ENCODE measurements around the gene PCDHGB2.
"Not testable (repeated sequence)": the region's sequence is repeated elsewhere in the genome, so short reads cannot be mapped to it uniquely, and the experiment has no call there.

The PCDHGB2 gene

DNA sequence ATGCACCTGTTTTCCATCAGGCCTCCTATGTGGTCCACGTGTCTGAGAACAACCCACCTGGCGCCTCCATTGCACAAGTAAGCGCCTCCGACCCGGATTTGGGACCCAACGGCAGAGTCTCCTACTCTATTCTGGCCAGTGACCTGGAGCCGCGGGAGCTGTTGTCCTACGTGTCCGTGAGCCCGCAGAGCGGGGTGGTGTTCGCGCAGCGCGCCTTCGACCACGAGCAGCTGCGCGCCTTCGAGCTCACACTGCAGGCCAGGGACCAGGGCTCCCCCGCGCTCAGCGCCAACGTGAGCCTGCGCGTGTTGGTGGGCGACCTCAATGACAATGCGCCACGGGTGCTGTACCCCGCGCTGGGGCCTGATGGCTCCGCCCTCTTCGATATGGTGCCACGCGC lies 8.2 kb upstream of the PCDHGB2 start:
- DNase-seq, result no peak

DNA sequence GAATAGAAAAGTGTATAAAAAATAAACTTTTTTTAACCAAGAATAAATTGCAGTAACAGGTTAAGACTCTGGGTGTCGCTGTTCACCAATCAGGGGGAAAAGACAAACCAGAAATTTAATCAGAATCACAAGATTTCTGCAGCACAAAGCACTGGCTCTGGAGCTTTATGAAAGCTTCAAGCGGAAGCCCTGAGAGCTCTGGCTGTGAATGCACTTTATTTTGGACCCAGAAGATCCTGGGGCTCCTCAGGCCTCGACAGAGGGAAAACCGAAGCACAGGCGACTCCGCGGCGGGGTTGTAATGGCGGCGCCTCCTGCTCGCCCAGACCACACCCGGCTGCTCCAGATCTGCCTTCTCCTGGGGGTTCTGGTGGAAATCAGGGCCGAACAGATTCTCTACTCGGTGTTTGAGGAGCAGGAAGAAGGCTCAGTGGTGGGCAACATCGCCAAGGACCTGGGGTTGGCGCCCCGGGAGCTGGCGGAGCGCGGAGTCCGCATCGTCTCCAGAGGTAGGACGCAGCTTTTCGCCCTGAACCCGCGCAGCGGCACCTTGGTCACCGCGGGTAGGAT lies 4.8 kb upstream of the PCDHGB2 start, which contains the start of gene PCDHGA4:
TSS of gene PCDHGA4 (plus strand) at position 122 of the 570 bp plus-strand sequence. CDS start at position 209, 87 bp downstream.
- no peak for DNase-seq

DNA sequence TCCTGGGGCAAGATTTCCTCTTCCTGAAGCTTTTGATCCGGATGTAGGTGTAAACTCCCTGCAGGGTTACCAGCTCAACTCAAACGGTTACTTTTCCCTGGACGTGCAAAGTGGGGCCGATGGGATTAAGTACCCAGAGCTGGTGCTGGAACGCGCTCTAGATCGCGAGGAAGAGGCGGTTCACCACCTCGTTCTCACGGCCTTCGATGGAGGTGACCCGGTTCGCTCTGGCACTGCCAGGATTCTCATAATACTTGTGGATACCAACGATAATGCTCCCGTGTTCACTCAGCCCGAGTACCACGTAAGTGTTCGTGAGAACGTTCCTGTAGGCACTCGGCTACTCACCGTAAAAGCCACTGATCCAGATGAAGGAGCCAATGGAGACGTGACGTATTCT lies 4.2 kb upstream of the PCDHGB2 start:
- no peak for DNase-seq

DNA sequence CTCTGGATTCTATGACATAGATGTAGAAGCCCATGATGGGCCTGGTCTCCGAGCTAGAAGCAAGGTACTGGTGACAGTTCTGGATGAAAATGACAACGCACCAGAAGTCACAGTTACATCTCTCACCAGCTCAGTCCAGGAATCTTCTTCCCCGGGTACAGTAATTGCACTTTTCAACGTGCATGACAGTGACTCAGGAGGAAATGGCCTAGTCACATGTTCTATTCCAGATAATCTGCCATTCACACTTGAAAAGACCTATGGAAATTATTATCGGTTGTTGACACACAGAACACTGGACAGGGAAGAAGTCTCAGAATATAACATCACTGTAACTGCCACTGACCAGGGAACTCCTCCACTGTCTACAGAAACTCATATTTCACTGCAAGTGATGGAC lies 3.7 kb upstream of the PCDHGB2 start:
- DNase-seq, result no peak

DNA sequence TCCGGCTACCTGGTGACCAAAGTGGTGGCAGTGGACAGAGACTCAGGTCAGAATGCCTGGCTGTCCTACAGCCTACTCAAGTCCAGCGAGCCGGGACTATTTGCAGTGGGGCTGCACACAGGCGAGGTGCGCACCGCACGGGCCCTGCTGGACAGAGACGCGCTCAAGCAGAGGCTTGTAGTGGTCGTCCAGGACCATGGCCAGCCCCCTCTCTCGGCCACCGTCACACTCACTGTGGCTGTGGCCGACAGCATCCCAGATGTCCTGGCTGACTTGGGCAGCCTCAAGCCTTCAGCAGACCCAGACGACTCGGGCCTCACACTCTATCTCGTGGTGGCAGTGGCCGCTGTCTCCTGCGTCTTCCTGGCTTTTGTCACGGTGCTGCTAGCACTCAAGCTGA lies 2.8 kb upstream of the PCDHGB2 start:
- no peak for DNase-seq

DNA sequence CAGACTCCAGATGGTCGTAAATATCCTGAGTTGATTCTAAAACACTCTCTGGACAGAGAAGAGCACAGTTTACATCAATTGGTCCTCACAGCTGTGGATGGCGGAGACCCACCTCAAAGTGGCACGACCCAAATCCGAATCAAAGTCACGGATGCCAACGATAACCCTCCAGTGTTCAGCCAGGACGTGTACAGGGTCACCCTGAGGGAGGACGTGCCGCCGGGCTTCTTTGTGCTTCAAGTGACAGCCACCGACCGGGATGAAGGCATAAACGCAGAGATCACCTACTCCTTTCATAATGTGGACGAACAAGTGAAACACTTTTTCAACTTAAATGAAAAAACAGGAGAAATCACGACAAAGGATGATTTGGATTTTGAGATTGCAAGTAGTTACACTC lies 891 bp downstream of the PCDHGB2 start:
- no peak for DNase-seq

DNA sequence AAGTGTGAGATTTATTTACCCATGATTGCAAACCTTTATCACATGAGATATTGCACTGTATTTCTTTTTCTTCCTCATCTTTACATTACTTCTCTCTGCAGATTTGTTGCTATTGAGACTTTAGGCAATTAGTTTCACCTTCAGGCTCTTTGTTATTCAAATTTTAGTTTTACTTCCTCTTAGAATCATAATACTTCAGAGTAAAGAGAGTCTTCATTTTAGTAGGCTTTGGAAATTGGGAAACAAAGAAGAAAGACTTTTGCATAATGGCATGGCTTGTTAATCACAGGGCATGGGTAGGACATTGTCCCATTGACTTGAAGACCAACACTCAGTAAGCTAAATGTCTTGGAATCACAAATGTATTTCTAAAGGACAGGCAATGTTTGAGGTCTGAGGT lies 2.9 kb downstream of the PCDHGB2 start:
- DNase-seq, result no peak

DNA sequence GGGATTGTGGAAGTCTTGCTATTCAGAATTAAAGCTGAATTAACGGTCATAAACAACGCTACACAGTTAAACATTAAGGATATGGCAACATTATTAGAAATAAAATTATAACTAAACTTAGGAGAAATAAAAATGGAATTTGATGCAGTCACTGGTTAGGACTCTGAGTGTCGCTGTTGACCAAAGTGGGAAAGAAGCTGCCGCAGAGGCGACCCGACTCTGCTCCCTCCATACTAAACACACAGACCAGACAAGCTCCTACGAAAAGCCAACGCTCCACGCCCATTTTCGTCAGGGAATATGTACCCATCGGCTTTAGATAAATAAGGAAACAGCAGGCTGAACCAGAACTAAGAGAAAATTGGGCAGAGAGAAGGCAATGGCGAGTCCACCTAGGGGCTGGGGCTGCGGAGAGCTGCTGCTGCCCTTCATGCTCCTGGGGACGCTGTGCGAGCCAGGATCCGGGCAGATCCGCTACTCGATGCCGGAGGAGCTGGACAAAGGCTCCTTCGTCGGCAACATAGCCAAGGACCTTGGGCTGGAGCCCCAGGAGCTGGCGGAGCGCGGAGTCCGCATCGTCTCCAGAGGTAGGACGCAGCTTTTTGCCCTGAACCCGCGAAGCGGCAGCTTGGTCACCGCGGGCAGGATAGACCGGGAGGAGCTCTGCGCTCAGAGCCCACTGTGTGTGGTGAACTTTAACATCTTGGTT lies 4.3 kb downstream of the PCDHGB2 start, which contains the start of gene PCDHGA5:
TSS of gene PCDHGA5 (plus strand) at position 211 of the 709 bp plus-strand sequence. CDS start at position 380, 169 bp downstream.
- no peak for DNase-seq

DNA sequence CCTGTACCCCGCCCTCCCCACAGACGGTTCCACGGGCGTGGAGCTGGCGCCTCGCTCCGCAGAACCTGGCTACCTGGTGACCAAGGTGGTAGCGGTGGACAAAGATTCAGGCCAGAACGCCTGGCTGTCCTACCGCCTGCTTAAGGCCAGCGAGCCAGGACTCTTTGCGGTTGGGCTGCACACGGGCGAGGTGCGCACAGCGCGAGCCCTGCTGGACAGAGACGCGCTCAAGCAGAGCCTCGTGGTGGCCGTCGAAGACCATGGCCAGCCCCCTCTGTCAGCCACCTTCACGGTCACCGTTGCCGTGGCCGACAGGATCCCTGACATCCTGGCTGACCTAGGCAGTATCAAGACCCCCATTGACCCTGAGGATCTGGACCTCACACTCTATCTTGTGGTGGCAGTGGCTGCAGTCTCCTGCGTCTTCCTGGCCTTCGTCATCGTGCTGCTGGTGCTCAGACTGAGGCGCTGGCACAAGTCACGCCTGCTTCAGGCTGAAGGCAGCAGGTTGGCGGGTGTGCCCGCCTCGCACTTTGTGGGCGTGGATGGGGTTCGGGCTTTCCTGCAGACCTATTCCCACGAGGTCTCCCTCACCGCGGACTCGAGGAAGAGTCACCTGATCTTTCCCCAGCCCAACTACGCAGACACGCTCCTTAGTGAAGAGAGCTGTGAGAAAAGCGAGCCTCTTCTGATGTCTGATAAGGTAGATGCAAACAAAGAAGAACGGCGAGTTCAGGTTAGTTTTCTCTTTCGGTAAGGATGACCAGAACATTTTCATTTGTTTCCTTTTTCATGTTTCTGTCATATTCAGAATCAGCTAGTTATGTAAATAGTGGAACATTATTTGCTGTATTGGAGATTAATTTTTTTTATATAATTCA lies 6.5 kb downstream of the PCDHGB2 start:
- no peak for DNase-seq

DNA sequence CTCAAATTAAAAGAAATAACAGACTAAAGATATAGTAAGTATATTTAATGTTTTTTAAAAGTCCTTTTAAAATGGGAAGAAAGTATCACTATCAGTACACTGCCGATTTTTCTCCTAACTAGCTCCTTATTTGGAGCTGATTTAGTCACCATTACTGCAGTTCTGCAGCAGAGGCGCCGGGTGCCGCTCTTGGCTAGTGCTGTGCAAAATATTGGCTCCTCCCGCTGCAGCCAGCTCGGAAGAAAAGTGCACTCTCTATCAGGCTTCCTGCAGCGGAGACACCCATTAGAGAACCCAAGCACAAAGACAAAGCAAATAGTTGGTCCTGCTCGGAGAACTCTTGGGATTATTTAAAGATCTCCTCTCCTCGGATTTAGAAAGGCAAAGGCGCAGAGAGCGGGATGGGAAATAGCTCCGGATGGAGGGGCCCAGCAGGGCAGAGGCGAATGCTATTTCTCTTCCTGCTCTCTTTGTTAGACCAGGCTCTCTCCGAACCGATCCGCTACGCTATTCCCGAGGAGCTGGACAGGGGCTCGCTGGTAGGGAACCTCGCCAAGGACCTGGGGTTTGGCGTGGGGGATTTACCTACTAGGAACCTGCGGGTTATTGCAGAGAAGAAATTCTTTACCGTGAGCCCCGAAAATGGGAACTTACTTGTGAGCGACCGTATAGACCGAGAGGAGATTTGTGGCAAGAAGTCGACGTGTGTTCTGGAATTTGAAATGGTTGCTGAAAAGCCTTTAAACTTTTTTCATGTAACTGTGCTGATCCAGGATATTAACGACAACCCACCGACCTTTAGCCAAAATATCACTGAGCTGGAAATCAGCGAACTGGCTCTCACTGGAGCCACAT lies 10.4 kb downstream of the PCDHGB2 start, which contains the start of gene PCDHGB3:
TSS of gene PCDHGB3 (plus strand) at position 249 of the 855 bp plus-strand sequence. CDS start at position 402, 153 bp downstream.
- no peak for DNase-seq

DNA sequence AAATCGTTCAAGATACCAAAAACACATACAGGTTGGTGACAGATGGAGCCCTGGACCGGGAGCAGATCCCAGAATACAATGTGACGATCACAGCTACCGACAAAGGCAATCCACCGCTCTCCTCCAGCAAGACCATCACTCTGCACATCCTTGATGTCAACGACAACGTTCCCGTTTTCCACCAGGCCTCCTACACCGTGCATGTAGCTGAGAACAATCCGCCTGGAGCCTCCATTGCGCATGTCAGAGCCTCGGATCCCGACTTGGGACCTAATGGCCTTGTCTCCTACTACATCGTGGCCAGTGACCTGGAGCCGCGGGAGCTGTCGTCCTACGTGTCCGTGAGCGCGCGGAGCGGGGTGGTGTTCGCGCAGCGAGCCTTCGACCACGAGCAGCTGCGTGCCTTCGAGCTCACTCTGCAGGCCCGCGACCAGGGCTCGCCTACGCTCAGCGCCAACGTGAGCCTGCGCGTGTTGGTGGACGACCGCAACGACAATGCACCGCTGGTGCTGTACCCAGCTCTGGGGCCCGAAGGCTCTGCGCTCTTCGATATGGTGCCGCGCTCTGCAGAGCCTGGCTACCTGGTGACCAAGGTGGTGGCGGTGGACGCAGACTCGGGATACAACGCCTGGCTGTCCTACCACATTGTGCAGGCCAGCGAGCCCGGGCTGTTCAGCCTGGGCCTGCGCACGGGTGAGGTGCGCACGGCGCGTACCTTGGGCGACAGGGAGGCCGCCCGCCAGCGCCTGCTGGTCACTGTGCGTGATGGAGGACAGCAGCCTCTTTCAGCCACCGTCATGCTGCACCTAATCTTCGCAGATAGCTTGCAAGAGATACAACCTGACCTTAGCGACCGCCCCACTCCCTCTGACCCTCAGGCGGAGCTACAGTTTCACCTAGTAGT lies 12.0 kb downstream of the PCDHGB2 start:
- DNase-seq, result no peak

DNA sequence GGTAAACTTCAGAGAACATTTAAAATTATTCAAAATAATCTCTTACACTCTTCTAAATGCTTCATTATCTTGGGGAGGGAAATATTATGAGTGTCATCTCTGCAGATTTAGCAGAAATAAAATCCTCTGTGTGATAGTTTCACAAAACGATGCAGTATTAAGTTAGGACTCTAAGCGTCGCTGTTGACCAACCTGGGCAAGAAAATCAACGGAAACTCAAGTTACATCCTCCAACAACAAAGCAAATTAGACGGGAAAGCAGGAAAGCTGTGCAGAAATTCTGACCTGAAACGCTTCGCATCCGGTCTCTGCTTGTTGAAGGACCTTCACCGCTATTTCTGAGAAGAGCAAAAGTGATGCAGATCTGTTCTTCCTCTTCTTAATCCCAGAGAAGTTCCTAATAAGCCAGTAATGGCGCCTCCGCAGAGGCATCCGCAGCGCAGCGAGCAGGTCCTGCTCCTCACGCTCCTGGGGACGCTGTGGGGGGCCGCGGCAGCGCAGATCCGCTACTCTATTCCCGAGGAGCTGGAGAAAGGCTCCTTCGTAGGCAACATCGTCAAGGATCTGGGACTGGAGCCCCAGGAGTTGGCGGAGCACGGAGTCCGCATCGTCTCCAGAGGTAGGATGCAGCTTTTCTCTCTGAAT lies 14.0 kb downstream of the PCDHGB2 start, which contains the start of gene PCDHGA6:
TSS of gene PCDHGA6 (plus strand) at position 219 of the 645 bp plus-strand sequence. CDS start at position 412, 193 bp downstream.
- no peak for DNase-seq

DNA sequence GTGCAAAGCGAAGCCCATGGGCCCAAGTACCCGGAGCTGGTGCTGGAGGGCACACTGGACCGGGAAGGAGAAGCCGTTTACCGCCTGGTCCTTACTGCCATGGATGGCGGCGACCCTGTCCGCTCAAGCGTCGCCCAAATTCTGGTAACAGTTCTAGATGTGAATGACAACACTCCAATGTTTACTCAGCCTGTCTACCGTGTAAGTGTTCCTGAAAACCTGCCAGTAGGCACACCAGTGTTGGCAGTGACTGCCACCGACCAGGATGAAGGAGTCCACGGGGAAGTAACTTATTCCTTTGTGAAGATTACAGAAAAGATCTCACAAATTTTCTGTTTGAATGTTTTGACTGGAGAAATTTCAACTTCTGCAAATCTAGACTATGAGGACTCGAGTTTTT lies 14.8 kb downstream of the PCDHGB2 start:
- no peak for DNase-seq

DNA sequence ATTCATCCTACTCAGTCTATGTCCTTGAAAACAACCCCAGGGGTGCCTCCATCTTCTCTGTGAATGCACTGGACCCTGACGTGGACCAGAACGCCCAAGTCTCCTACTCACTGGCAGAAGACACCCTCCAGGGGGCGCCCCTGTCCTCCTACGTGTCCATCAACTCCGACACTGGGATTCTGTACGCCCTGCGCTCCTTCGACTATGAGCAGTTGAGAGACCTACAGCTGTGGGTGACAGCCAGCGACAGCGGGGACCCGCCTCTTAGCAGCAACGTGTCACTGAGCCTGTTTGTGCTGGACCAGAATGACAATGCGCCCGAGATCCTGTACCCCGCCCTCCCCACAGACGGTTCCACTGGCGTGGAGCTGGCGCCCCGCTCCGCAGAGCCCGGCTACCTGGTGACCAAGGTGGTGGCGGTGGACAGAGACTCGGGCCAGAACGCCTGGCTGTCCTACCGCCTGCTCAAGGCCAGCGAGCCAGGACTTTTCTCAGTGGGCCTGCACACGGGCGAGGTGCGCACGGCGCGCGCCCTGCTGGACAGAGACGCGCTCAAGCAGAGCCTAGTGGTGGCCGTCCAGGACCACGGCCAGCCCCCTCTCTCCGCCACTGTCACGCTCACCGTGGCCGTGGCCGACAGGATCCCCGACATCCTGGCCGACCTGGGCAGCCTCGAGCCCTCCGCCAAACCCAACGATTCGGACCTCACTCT lies 15.8 kb downstream of the PCDHGB2 start:
- DNase-seq, result not testable (repeated sequence)

DNA sequence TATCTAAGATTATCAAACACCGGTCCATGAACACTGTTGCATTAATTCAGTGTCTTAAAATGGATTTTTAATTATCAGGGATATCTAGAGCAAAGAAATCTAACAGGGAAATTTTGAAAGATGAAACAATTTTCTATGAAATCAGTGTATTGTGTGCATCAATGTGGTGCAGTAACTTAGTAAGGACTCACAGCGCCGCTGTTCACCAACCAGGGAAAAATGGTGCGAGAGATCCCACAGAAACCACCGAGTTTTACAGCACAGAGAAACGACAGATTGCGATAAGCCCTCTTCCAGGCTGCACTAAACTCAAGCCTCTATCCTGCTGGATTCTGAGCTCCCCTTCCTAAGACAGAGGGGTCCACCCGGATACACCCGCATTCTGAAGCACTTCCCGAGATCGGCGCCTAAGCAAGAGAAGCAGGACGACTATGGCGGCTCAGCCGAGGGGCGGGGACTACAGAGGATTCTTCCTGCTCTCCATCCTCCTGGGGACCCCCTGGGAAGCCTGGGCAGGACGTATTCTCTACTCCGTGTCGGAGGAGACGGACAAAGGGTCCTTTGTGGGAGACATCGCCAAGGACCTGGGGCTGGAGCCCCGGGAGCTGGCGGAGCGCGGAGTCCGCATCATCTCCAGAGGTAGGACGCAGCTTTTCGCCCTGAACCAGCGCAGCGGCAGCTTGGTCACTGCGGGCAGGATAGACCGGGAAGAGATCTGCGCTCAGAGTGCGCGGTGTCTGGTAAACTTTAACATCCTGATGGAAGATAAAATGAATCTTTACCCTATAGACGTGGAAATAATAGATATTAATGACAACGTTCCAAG lies 22.9 kb downstream of the PCDHGB2 start, which contains the start of gene PCDHGA7:
TSS of gene PCDHGA7 (plus strand) at position 274 of the 826 bp plus-strand sequence. CDS start at position 432, 158 bp downstream.
- DNase-seq, result no peak

DNA sequence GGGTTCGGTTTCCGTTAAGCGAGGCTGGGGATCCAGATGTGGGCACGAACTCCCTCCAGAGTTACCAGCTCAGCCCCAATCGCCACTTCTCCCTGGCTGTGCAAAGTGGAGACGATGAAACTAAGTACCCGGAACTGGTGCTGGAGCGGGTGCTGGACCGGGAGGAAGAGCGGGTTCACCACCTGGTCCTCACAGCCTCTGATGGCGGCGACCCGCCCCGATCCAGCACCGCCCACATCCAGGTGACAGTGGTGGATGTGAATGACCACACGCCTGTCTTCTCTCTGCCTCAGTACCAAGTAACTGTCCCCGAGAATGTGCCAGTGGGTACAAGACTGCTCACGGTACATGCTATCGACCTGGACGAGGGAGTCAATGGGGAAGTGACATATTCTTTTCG lies 23.6 kb downstream of the PCDHGB2 start:
- no peak for DNase-seq

DNA sequence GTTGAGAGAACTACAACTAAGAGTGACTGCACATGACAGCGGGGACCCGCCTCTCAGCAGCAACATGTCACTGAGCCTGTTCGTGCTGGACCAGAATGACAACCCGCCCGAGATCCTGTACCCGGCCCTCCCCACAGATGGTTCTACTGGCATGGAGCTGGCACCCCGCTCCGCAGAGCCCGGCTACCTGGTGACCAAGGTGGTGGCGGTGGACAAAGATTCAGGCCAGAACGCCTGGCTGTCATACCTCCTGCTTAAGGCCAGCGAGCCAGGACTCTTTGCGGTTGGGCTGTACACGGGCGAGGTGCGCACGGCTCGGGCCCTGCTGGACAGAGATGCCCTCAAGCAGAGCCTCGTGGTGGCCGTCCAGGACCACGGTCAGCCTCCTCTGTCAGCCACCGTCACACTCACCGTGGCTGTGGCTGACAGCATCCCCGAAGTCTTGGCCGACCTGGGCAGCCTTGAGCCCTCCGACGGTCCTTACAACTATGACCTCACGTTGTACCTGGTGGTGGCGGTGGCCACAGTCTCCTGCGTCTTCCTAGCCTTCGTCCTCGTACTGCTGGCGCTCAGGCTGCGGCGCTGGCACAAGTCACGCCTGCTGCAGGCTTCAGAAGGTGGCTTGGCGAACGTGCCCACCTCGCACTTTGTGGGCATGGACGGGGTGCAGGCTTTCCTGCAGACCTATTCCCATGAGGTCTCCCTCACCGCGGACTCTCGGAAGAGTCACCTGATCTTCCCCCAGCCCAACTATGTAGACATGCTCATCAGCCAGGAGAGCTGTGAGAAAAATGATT lies 24.9 kb downstream of the PCDHGB2 start:
- DNase-seq, result no peak

All from stimulated activated CD8-positive, alpha-beta memory T cell treated with anti-CD3 and anti-CD28 coated beads, Interleukin-4, amount 100 ng/mL, for 48 hours (primary cell).